Endothelial cell of umbilical vein (primary cell): ENCODE results near the gene CYP46A1. TPM values are rescaled to one million over a fixed set of nuclear protein-coding genes. Genes with fewer than 3 reads are reported as not detected.

Experiments
- BruUV-seq: library from RNA; stranded (reverse); fragments of 400-500 nt; replicated peaks from 2 replicates; lab custom pipeline; 2021; lab: Mats Ljungman, UMichigan
- CTCF ChIA-PET: fragments of 300-600, 350-600 bp; sonication (Branson Sonifier 250); formaldehyde crosslinking; loops from one replicate; lab custom pipeline; 2021; ENCODE audit warnings: antibody characterized with exemption, inconsistent platforms; lab: Charles Lee
- POLR2A ChIA-PET: fragments of 300-600, 350-600 bp; sonication (Branson Sonifier 250); formaldehyde crosslinking; loops from one replicate; lab custom pipeline; 2021; ENCODE audit warnings: antibody characterized with exemption, inconsistent platforms; lab: Charles Lee
- DNase-seq: peaks from one replicate; pipeline ENCODE4 v3.0.0-alpha.2; 2011; ENCODE audit warnings: low read depth, low spot score
- FAIRE-seq: peaks from 2 replicates; lab custom pipeline; 2011; peaks lifted over from hg19 to GRCh38; lab: Jason Lieb, UNC
- H2AFZ ChIP-seq: 2 replicates; pipeline ENCODE4 v1.6.0; 2012; ENCODE audit warnings: low read depth, low read length, control low read depth, inconsistent platforms
- H3K27ac ChIP-seq: 2 replicates; pipeline ENCODE4 v1.5.1; 2011; ENCODE audit warnings: low read depth, mild to moderate bottlenecking, control low read depth, low read length, moderate library complexity; ENCODE audit not compliant: insufficient read depth
- H3K27me3 ChIP-seq, 2 experiments: 2 replicates each; pipeline versions ENCODE4 v1.6.0 to v1.6.1; 2011; ENCODE audit warnings: low read length in 2 of 2, mixed read lengths in 1 of 2; ENCODE audit not compliant: control insufficient read depth in 2 of 2, insufficient read depth in 2 of 2
- H3K36me3 ChIP-seq, 2 experiments: 2 replicates in 1 of 2; 3 replicates in 1 of 2; pipeline ENCODE4 v1.5.1; 2011; ENCODE audit warnings: low read length in 2 of 2, mild to moderate bottlenecking in 1 of 2, moderate library complexity in 1 of 2; ENCODE audit not compliant: control insufficient read depth in 2 of 2, insufficient read depth in 2 of 2; ENCODE audit errors: extremely low read depth in 1 of 2
- H3K4me1 ChIP-seq: 3 replicates; pipeline ENCODE4 v1.5.1; 2011; ENCODE audit warnings: mild to moderate bottlenecking, low read length; ENCODE audit not compliant: control insufficient read depth, insufficient read depth; ENCODE audit errors: extremely low read depth
- H3K4me2 ChIP-seq: 2 replicates; pipeline ENCODE4 v1.6.1; 2011; ENCODE audit warnings: low read length, control low read depth, mixed read lengths; ENCODE audit not compliant: insufficient read depth
- H3K4me3 ChIP-seq, 3 experiments: fragments of 200-600 bp in 1 of 3; sonication (generic), shearing (Covaris generic) in 1 of 3; replicated peaks in 1 of 3; 2 replicates each; pipeline ENCODE4 v1.5.1; 2011 to 2016; ENCODE audit warnings: control low read depth in 3 of 3, low read length in 3 of 3, mild to moderate bottlenecking in 2 of 3, inconsistent platforms in 1 of 3, low read depth in 1 of 3, moderate library complexity in 1 of 3; ENCODE audit not compliant: insufficient read depth in 1 of 3
- H3K79me2 ChIP-seq: 2 replicates; pipeline ENCODE4 v1.6.0; 2012; ENCODE audit warnings: low read length, inconsistent platforms; ENCODE audit not compliant: control insufficient read depth, insufficient read depth
- H3K9ac ChIP-seq: replicated peaks from 2 replicates; pipeline ENCODE3; 2011; ENCODE audit warnings: low read length, control low read depth; ENCODE audit not compliant: insufficient read depth; ENCODE audit errors: extremely low read depth
- H3K9me1 ChIP-seq: replicated peaks from 3 replicates; pipeline ENCODE4 v1.6.0; 2011; ENCODE audit warnings: mild to moderate bottlenecking, low read length; ENCODE audit not compliant: control insufficient read depth, insufficient read depth; ENCODE audit errors: extremely low read depth
- H3K9me3 ChIP-seq: replicated peaks from 2 replicates; pipeline ENCODE4 v1.5.1; 2012; ENCODE audit warnings: low read length, inconsistent platforms; ENCODE audit not compliant: control insufficient read depth, insufficient read depth
- H4K20me1 ChIP-seq: replicated peaks from 2 replicates; pipeline ENCODE3; 2011; ENCODE audit warnings: mild to moderate bottlenecking, low read length; ENCODE audit not compliant: control insufficient read depth, insufficient read depth; ENCODE audit errors: extremely low read depth
- CTCF ChIP-seq, 2 donors: IDR thresholded peaks; 1 replicate in 1 of 2; 2 replicates in 1 of 2; pipeline ENCODE4 v1.5.1; 2011; ENCODE audit warnings: low read length in 2 of 2, mild to moderate bottlenecking in 2 of 2, moderate library complexity in 2 of 2, control low read depth in 1 of 2, inconsistent platforms in 1 of 2, low read depth in 1 of 2; ENCODE audit not compliant: insufficient read depth in 1 of 2; ENCODE audit errors: extremely low read depth in 1 of 2
- EZH2 ChIP-seq: IDR thresholded peaks from 2 replicates; pipeline ENCODE4 v1.6.1; 2012; ENCODE audit warnings: borderline replicate concordance, low read depth, mild to moderate bottlenecking, moderate library complexity, low read length, inconsistent platforms; ENCODE audit not compliant: severe bottlenecking
- FOS ChIP-seq: IDR thresholded peaks from 2 replicates; pipeline ENCODE4 v1.6.1; 2011; ENCODE audit warnings: mild to moderate bottlenecking, low read length, moderate library complexity, borderline replicate concordance; ENCODE audit not compliant: insufficient read depth
- GATA2 ChIP-seq: IDR thresholded peaks from 2 replicates; pipeline ENCODE4 v1.7.0; 2011; ENCODE audit warnings: low read depth, mild to moderate bottlenecking, moderate library complexity, mixed read lengths, low read length; ENCODE audit not compliant: insufficient read length, insufficient read depth
- JUN ChIP-seq: IDR thresholded peaks from 2 replicates; pipeline ENCODE4 v1.6.1; 2011; ENCODE audit warnings: borderline replicate concordance, low read depth; ENCODE audit not compliant: insufficient read length, insufficient read depth
- MYC ChIP-seq: IDR thresholded peaks from one replicate; pipeline ENCODE4 v1.6.1; 2011; ENCODE audit warnings: mild to moderate bottlenecking, low read depth, low read length
- POLR2A ChIP-seq: IDR thresholded peaks from 2 replicates; pipeline ENCODE4 v1.6.1; 2012; ENCODE audit warnings: low read depth, mild to moderate bottlenecking, control low read depth, low read length
- POLR2AphosphoS5 ChIP-seq: IDR thresholded peaks from 2 replicates; pipeline ENCODE4 v1.6.1; 2012; ENCODE audit warnings: low read depth, mild to moderate bottlenecking, control low read depth, low read length, moderate library complexity; ENCODE audit not compliant: insufficient read depth
- dilution Hi-C: fragments of 300-500 bp; cut with MboI; formaldehyde crosslinking; loops from one replicate; pipeline ENCODE4 v1.15.0; 2019; ENCODE audit warnings: low sequenced_read_pairs; ENCODE audit not compliant: extremely low pct_ligation_motif_present
- intact Hi-C: fragments of 100-400 bp; cut with micrococcal nuclease; formaldehyde crosslinking; loops from one replicate; pipeline ENCODE4 v1.10.0; 2022
- polyA plus RNA-seq, 4 experiments: library from polyadenylated mRNA; depleted of rRNA in 3 of 4; stranded (reverse) in 3 of 4; unstranded in 1 of 4; fragments of >200 nt; gene quantifications; 2 replicates each; pipeline versions ENCODE4 v1.2.1 to v1.2.3, GENCODE V29; 2011 to 2012; ENCODE audit warnings: missing spikeins in 1 of 4
- total RNA-seq: library from RNA; stranded (reverse); gene quantifications from 2 replicates; pipeline ENCODE4 v1.2.3, GENCODE V29; 2021
- TF ChIP-seq, protein P1 (sequence below): IDR thresholded peaks from 2 replicates; pipeline ENCODE4 v1.6.1; 2011; ENCODE audit not compliant: insufficient read depth, insufficient read length

The CYP46A1 gene
- total and polyA plus RNA-seq, 2 donors (not counting 3 experiments of a cell fraction or from before 2014, with no cell fraction given), result 0.03 to 0.24 TPM

- Histone ChIP-seq H3K36me3 (no peaks in the 10 kb centered on the region), H2AFZ (no peak overlapping the region), H3K4me1 (no peaks in the 10 kb centered on the region), H3K9me3 (no peaks in the 10 kb centered on the region), H3K9ac (no peak overlapping the region), H3K4me2 (no peak overlapping the region), H3K4me3 (no peak overlapping the region), H4K20me1 (no peaks in the 10 kb centered on the region), H3K9me1 (no peaks in the 10 kb centered on the region), H3K27me3 (no peaks in the 10 kb centered on the region), H3K79me2 (no peaks in the 10 kb centered on the region), H3K27ac (no peak overlapping the region)
- dilution Hi-C loops, result no loop called here
- no peak for FAIRE-seq
- POLR2A ChIA-PET, result no interaction called here
- TF ChIP-seq JUN (no peak), MYC (no peak), GATA2 (no peak), POLR2AphosphoS5 (no peak), FOS (no peak), POLR2A (no peak), CTCF (IDR thresholded peaks at IDR 0.05; ENCODE audit: extremely low read depth in 1 of 2, insufficient read depth in 1 of 2, low read depth in 1 of 2, low read length in 2 of 2) (no peak), EZH2 (no peak)
- TF ChIP-seq, protein P1, sequence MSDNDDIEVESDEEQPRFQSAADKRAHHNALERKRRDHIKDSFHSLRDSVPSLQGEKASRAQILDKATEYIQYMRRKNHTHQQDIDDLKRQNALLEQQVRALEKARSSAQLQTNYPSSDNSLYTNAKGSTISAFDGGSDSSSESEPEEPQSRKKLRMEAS, result no peak
- CTCF ChIA-PET, result interaction anchor here (1.0 kb wide), 1 partner anchor 112 kb away, joined by 3 read pairs; no protein-coding TSS in a partner anchor
- BruUV-seq, result no TSS peak
- no peak for DNase-seq
- intact Hi-C loops, result no loop called here
Measured at GRCh38 chr14:99636487-99636886, 47.6 kb upstream of the CYP46A1 start.
